Spleen (tissue), 7 donors: Measurements from ENCODE around the gene ZSCAN22.

Source experiments
- CTCF ChIP-seq, 11 experiments: fragments of 200-600 bp in 7 of 11; fragments of 450-650 bp in 4 of 11; sonication (generic) in 4 of 11; IDR thresholded peaks in 8 of 11; conservative IDR thresholded peaks in 3 of 11; 1 replicate in 7 of 11; 2 replicates in 4 of 11; pipeline versions ENCODE4 v1.4.0 to v1.8.0; 2016 to 2021; ENCODE audit warnings: antibody characterized with exemption in 11 of 11, inconsistent platforms in 4 of 11, mild to moderate bottlenecking in 1 of 11
- POLR2A ChIP-seq, 3 donors: fragments of 450-650 bp; IDR thresholded peaks; one replicate each; pipeline ENCODE4 v1.5.1; 2017; ENCODE audit warnings: antibody characterized with exemption in 3 of 3, mild to moderate bottlenecking in 1 of 3
- donor health status: DM: no; HTN: no; CAD: no; lungs with moderate emphysema.
- donor health status: DM: no; HTN: no; CAD: no.
- donor health status: DM: no; HTN: no; CAD: no.

- TF ChIP-seq CTCF (IDR thresholded peaks at IDR 0.05 in 8 of 11, conservative IDR thresholded peaks at IDR 0.05 in 3 of 11): no peak
- no peak for TF ChIP-seq POLR2A (IDR thresholded peaks at IDR 0.05)
Observed at GRCh38 chr19:58367698-58368454, 41.1 kb downstream of the ZSCAN22 start.
